HUES48 (cell line): ENCODE measurements around the gene TFR2.

ENCODE experiments used
- H3K27ac ChIP-seq: one replicate; pipeline ENCODE4 v1.7.0; 2013; ENCODE audit warnings: low read depth, low read length, inconsistent platforms
- H3K27me3 ChIP-seq: 2 replicates; pipeline ENCODE4 v1.6.1; 2013; ENCODE audit warnings: mild to moderate bottlenecking, low read length; ENCODE audit not compliant: control insufficient read depth, insufficient read depth
- H3K36me3 ChIP-seq: 2 replicates; pipeline ENCODE4 v1.6.1; 2013; ENCODE audit warnings: low read length; ENCODE audit not compliant: control insufficient read depth, insufficient read depth
- H3K4me1 ChIP-seq: 2 replicates; pipeline ENCODE4 v1.6.1; 2013; ENCODE audit warnings: mild to moderate bottlenecking, low read length; ENCODE audit not compliant: control insufficient read depth, insufficient read depth
- H3K4me3 ChIP-seq: 2 replicates; pipeline ENCODE4 v1.5.1; 2013; ENCODE audit warnings: mild to moderate bottlenecking, low read depth, low read length
- H3K9ac ChIP-seq: 2 replicates; pipeline ENCODE4 v1.6.1; 2013; ENCODE audit warnings: mild to moderate bottlenecking, low read depth, low read length, moderate library complexity
- H3K9me3 ChIP-seq: 2 replicates; pipeline ENCODE4 v1.6.1; 2013; ENCODE audit warnings: low read length; ENCODE audit not compliant: control insufficient read depth, insufficient read depth

TFR2 gene

GRCh38 chr7:100683659-100684533 lies 42.5 kb upstream of the TFR2 start:
- H3K36me3 ChIP-seq: peaks cover 99% of the 10 kb centered on the region

DNA sequence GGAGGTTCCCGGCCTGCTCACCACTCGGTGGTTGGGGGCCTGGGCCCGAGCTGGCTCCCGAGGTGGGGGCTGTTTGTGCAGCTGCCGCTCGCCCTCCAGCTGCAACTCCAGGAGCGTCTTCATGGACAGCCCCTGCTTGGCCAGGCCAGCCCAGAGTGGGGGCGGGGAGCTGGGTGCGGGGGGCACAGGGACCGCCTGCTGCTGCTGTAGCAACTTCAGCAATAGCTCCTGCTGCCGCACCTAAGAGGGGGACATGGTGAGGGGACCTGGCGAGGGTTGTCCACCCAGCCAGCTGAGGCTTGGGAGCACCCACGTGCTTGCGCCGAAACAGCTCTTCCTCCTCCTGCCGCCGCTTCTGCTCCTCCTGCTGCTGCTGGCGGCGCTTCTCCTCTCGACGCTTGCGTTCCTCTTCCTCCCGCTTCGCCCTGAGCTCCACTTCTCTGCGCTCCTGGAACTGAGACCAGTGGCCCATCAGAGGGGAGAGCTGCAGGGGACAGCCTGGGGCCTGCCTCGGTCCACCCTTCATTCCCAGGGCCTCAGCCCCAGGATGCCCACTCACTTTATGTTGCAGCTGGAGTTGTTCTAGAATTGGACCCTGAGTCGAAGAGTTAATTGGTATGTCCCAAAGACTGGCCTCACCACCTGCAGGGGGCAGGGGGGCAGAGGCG lies 41.8 kb upstream of the TFR2 start:
- H3K9ac ChIP-seq: no peak overlapping the region
- H3K4me1 ChIP-seq: no peaks in the 10 kb centered on the region
- no peak overlapping the region for H3K27ac ChIP-seq
- no peaks in the 10 kb centered on the region for H3K27me3 ChIP-seq
- no peaks in the 10 kb centered on the region for H3K9me3 ChIP-seq
- peaks cover 99% of the 10 kb centered on the region for H3K36me3 ChIP-seq
- H3K4me3 ChIP-seq: no peak overlapping the region

More at GRCh38 chr7:100683659-100684533, 42.5 kb upstream of the TFR2 start:
- Histone ChIP-seq H3K27me3 (no peaks in the 10 kb centered on the region), H3K9me3 (no peaks in the 10 kb centered on the region), H3K4me1 (no peaks in the 10 kb centered on the region), H3K4me3 (no peak overlapping the region), H3K27ac (no peak overlapping the region), H3K9ac (no peak overlapping the region)

- H3K27ac ChIP-seq: peak overlapping the region; percentile 51
- H3K9ac ChIP-seq: no peak overlapping the region
- H3K9me3 ChIP-seq: no peaks in the 10 kb centered on the region
- H3K36me3 ChIP-seq: peaks cover 100% of the 10 kb centered on the region
- no peak overlapping the region for H3K4me3 ChIP-seq
- H3K27me3 ChIP-seq: no peaks in the 10 kb centered on the region
- no peaks in the 10 kb centered on the region for H3K4me1 ChIP-seq
Observed at GRCh38 chr7:100682228-100682741, 40.9 kb upstream of the TFR2 start.

- peaks cover 100% of the 10 kb centered on the region for H3K36me3 ChIP-seq
Observed at GRCh38 chr7:100681491-100682227, 40.3 kb upstream of the TFR2 start.

GRCh38 chr7:100680576-100681271 lies 39.4 kb upstream of the TFR2 start:
- peak overlapping the region; percentile 8 for H3K27ac ChIP-seq
- H3K36me3 ChIP-seq: peaks cover 92% of the 10 kb centered on the region
- no peak overlapping the region for H3K4me3 ChIP-seq
- no peak overlapping the region for H3K9ac ChIP-seq
- H3K27me3 ChIP-seq: no peaks in the 10 kb centered on the region
- H3K4me1 ChIP-seq: no peaks in the 10 kb centered on the region
- H3K9me3 ChIP-seq: no peaks in the 10 kb centered on the region

More at GRCh38 chr7:100681491-100682227, 40.3 kb upstream of the TFR2 start:
- Histone ChIP-seq H3K27me3 (no peaks in the 10 kb centered on the region), H3K4me3 (no peak overlapping the region), H3K9me3 (no peaks in the 10 kb centered on the region), H3K9ac (no peak overlapping the region), H3K27ac (peak overlapping the region; percentile 51), H3K4me1 (no peaks in the 10 kb centered on the region)

- H3K9ac ChIP-seq: no peak overlapping the region
Observed at GRCh38 chr7:100679927-100680575, 38.7 kb upstream of the TFR2 start.

DNA sequence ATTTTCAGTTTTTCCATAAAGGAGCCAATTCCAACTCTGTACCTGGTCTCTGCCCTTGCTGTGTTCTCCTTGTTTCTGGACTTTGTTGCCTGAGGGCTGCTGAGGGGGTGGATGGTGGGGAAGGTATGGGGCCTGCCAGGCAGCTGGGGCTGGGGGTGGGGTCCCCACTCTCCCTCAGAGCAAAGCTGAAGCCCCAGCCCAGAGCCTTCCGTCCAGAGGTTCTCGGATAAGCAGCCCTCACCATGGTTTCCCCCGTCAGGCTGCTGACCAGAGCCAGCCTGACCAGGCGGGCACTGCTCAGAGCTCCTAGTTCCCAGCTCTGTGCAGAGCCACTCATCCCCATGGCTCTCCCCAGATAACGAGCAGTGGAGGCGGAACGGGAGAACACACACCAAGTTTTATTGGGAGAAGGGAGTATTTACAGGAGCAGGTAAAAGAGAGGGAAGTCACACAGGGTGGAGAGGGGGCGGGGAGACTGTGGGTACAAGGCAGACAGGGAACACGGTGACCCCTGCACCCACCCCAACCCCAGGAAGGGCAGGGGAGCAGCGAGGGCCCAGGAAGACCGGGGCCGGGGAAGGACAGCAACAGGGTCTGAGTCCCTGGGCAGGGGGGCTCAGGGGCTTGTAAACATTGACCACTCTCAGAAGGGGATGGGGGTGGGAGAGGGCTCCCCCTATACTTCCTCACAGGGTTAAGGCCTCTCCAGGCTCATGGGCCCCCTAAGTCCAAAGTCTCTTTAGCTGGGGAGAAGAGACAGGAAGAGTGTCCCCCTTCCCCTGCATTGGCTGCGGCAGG lies 38.0 kb upstream of the TFR2 start:
- Histone ChIP-seq H3K36me3 (peaks cover 78% of the 10 kb centered on the region), H3K27ac (peak overlapping the region; percentile 50), H3K9me3 (no peaks in the 10 kb centered on the region), H3K4me1 (no peaks in the 10 kb centered on the region), H3K27me3 (no peaks in the 10 kb centered on the region), H3K4me3 (no peak overlapping the region), H3K9ac (no peak overlapping the region)

More at GRCh38 chr7:100679927-100680575, 38.7 kb upstream of the TFR2 start:
- peaks cover 85% of the 10 kb centered on the region for H3K36me3 ChIP-seq
- H3K27me3 ChIP-seq: no peaks in the 10 kb centered on the region
- H3K27ac ChIP-seq: peak overlapping the region; percentile 50
- H3K4me3 ChIP-seq: no peak overlapping the region
- H3K4me1 ChIP-seq: no peaks in the 10 kb centered on the region
- H3K9me3 ChIP-seq: no peaks in the 10 kb centered on the region

DNA sequence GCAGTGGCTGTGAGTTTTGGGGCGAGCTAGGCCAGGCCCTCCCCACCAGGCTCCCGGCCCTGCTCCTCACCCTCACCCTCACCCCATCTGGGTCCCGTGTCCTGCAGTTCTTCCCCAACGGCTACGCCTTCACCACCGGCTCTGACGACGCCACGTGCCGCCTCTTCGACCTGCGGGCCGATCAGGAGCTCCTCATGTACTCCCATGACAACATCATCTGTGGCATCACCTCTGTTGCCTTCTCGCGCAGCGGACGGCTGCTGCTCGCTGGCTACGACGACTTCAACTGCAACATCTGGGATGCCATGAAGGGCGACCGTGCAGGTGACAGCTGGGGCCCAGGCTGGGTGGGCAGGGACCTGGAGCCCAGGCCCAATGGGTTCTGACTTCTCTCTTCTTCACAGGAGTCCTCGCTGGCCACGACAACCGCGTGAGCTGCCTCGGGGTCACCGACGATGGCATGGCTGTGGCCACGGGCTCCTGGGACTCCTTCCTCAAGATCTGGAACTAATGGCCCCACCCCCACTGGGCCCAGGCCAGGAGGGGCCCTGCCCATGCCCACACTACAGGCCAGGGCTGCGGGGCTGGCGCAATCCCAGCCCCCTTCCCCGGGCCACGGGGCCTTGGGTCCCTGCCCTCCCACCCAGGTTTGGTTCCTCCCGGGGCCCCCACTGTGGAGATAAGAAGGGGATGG lies 37.1 kb upstream of the TFR2 start:
- no peaks in the 10 kb centered on the region for H3K4me1 ChIP-seq
- no peak overlapping the region for H3K9ac ChIP-seq
- peak overlapping the region; percentile 28 for H3K27ac ChIP-seq
- no peaks in the 10 kb centered on the region for H3K27me3 ChIP-seq
- H3K36me3 ChIP-seq: peaks cover 69% of the 10 kb centered on the region
- no peak overlapping the region for H3K4me3 ChIP-seq
- H3K9me3 ChIP-seq: no peaks in the 10 kb centered on the region
